OCI-LY7 (cell line): ENCODE measurements around the gene VPS8. TPM values are rescaled to one million over a fixed set of nuclear protein-coding genes. Genes with fewer than 3 reads are reported as not detected.

Experiments used
- BruUV-seq: library from RNA; stranded (reverse); fragments of 400-500 nt; replicated peaks from 2 replicates; lab custom pipeline; 2021; lab: Mats Ljungman, UMichigan
- CTCF ChIA-PET: fragments of 300-600 bp; sonication (Branson Sonifier 250); formaldehyde crosslinking; loops from one replicate; lab custom pipeline; 2022; ENCODE audit warnings: antibody characterized with exemption; ENCODE audit not compliant: unreplicated experiment; lab: Charles Lee
- POLR2A ChIA-PET: fragments of 300-600 bp; sonication (Branson Sonifier 250); formaldehyde crosslinking; loops from one replicate; lab custom pipeline; 2022; ENCODE audit warnings: antibody characterized with exemption; lab: Charles Lee
- DNase-seq: peaks from one replicate; pipeline ENCODE4 v3.0.0-alpha.2; 2015; ENCODE audit warnings: low spot score
- H2AFZ ChIP-seq: fragments of 200-600 bp; sonication (generic), shearing (Covaris generic); 2 replicates; pipeline ENCODE4 v1.6.1; 2014; ENCODE audit warnings: mild to moderate bottlenecking, antibody characterized with exemption, low read length, moderate library complexity
- H3K27ac ChIP-seq: fragments of 200-600 bp; sonication (generic); 2 replicates; pipeline ENCODE4 v1.5.1; 2014; ENCODE audit warnings: mixed run types, low read depth, mild to moderate bottlenecking, moderate library complexity, low read length, inconsistent platforms; ENCODE audit not compliant: poor library complexity, severe bottlenecking
- H3K36me3 ChIP-seq: fragments of 200-600 bp; sonication (generic); 2 replicates; pipeline ENCODE4 v1.6.1; 2014; ENCODE audit warnings: mild to moderate bottlenecking, antibody characterized with exemption, low read length, moderate library complexity, mixed read lengths; ENCODE audit not compliant: insufficient read depth
- H3K4me1 ChIP-seq: fragments of 200-600 bp; sonication (generic); 2 replicates; pipeline ENCODE4 v1.5.1; 2014; ENCODE audit warnings: mild to moderate bottlenecking, low read length; ENCODE audit not compliant: insufficient read depth, poor library complexity, severe bottlenecking
- H3K4me2 ChIP-seq: fragments of 200-600 bp; sonication (generic); 2 replicates; pipeline ENCODE4 v1.6.1; 2014; ENCODE audit warnings: mild to moderate bottlenecking, low read length
- H3K4me3 ChIP-seq: fragments of 200-600 bp; sonication (generic); 2 replicates; pipeline ENCODE4 v1.5.1; 2014; ENCODE audit warnings: mild to moderate bottlenecking, low read depth, low read length; ENCODE audit not compliant: poor library complexity, severe bottlenecking
- H3K79me2 ChIP-seq: fragments of 200-600 bp; sonication (generic); 2 replicates; pipeline ENCODE4 v1.6.1; 2016; ENCODE audit warnings: low read depth, mild to moderate bottlenecking, low read length, moderate library complexity, mixed read lengths; ENCODE audit not compliant: insufficient read depth
- H3K9me2 ChIP-seq: fragments of 200-600 bp; sonication (generic); 2 replicates; pipeline ENCODE4 v1.6.1; 2016; ENCODE audit warnings: mild to moderate bottlenecking, low read length, mixed read lengths; ENCODE audit not compliant: insufficient read depth
- H3K9me3 ChIP-seq: fragments of 200-600 bp; sonication (generic); 2 replicates; pipeline ENCODE4 v1.6.1; 2014; ENCODE audit warnings: mild to moderate bottlenecking, mixed run types, low read length, mixed read lengths
- H4K20me1 ChIP-seq: fragments of 200-600 bp; sonication (generic); 2 replicates; pipeline ENCODE4 v1.6.1; 2014; ENCODE audit warnings: mild to moderate bottlenecking, antibody characterized with exemption, low read length, moderate library complexity, mixed read lengths; ENCODE audit not compliant: insufficient read depth
- EZH2phosphoT487 ChIP-seq: fragments of 200-600 bp; sonication (generic); IDR thresholded peaks from 2 replicates; pipeline ENCODE4 v1.6.1; 2018; ENCODE audit warnings: low read depth, borderline replicate concordance, mild to moderate bottlenecking, mixed run types, antibody characterized with exemption, low read length, moderate library complexity, mixed read lengths
- intact Hi-C: fragments of 100-400 bp; cut with micrococcal nuclease; formaldehyde crosslinking; loops from one replicate; pipeline ENCODE4 v1.10.0; 2022; ENCODE audit not compliant: unreplicated experiment
- total RNA-seq, 2 experiments: library from RNA; depleted of rRNA in 1 of 2; stranded (reverse); fragments of >200 nt in 1 of 2; shearing (Covaris generic) in 1 of 2; gene quantifications; 2 replicates each; pipeline ENCODE4 v1.2.3, GENCODE V29; 2014 to 2022
- TF ChIP-seq, protein P1 (sequence below): fragments of 200-600 bp; sonication (generic); conservative IDR thresholded peaks from 2 replicates; pipeline ENCODE4 v1.5.1; 2014; ENCODE audit warnings: mild to moderate bottlenecking, antibody characterized with exemption, low read length, moderate library complexity, mixed read lengths

The VPS8 gene
- total RNA-seq, 2 experiments from 2014 or later, result 33.5 to 44.9 TPM

DNA sequence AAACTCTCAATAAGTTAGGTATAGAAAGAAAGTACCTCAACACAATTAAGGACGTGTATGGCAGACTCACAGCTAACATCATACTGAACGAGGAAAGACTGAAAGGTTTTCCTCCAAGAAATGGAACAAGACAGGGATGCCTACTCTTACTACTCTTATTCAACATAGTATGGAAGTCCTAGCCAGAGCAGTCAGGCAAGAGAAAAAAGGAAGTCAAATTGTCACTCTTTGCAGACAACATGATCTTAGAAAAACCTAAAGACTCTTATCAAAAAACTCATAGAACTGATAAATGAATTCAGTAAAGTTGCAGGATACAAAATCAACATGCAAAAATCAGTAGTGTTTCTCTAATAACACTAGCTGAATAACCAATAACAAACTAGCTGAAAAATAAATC is 244.9 kb downstream of the VPS8 start:
- H3K4me1 ChIP-seq, result no peaks in the 10 kb centered on the region
- no TSS peak for BruUV-seq
- ChIA-PET POLR2A (interaction anchor here (0.7 kb wide), 2 partner anchors 37 to 116 kb away, joined by 3 read pairs; no protein-coding TSS in a partner anchor), CTCF (no interaction called here)
- intact Hi-C loops, result no loop called here
- peaks cover 21% of the 10 kb centered on the region for H3K36me3 ChIP-seq
- no peak overlapping the region for H3K27ac ChIP-seq
- no peaks in the 10 kb centered on the region for H3K9me2 ChIP-seq
- H3K9me3 ChIP-seq, result 0 out of 2 replicates have a peak, but pooled peaks cover 3% of the 10 kb centered on the region
- no peak for DNase-seq
- no peaks in the 10 kb centered on the region for H4K20me1 ChIP-seq
- no peaks in the 10 kb centered on the region for H3K79me2 ChIP-seq
- TF ChIP-seq, protein P1, sequence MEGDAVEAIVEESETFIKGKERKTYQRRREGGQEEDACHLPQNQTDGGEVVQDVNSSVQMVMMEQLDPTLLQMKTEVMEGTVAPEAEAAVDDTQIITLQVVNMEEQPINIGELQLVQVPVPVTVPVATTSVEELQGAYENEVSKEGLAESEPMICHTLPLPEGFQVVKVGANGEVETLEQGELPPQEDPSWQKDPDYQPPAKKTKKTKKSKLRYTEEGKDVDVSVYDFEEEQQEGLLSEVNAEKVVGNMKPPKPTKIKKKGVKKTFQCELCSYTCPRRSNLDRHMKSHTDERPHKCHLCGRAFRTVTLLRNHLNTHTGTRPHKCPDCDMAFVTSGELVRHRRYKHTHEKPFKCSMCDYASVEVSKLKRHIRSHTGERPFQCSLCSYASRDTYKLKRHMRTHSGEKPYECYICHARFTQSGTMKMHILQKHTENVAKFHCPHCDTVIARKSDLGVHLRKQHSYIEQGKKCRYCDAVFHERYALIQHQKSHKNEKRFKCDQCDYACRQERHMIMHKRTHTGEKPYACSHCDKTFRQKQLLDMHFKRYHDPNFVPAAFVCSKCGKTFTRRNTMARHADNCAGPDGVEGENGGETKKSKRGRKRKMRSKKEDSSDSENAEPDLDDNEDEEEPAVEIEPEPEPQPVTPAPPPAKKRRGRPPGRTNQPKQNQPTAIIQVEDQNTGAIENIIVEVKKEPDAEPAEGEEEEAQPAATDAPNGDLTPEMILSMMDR, result no peak
- TF ChIP-seq EZH2phosphoT487, result no peak
- H3K4me3 ChIP-seq, result no peak overlapping the region
- H3K4me2 ChIP-seq, result no peak overlapping the region
- H2AFZ ChIP-seq, result no peak overlapping the region

DNA sequence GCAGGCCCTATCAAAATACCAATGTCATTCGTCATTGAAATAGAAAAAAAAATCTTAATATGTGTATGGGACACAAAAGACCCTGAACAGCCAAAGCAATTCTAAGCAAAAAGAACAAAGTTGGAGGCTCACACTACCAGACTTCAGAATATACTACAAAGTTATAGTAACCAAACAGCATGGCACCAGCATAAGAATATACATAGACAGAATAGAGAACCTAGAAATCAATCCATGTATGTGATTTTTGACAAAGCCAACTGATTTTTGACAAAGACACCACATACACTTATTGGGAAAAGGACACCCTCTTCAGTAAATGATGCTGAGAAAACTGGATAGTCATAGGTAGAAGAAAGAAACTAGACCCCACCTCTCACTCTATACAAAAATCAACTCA is 245.9 kb downstream of the VPS8 start:
- POLR2A ChIA-PET, result interaction anchor here (0.6 kb wide), 1 partner anchor 1252 kb away, joined by 4 read pairs; no protein-coding TSS in a partner anchor
- intact Hi-C loops, result no loop called here
- Histone ChIP-seq H3K4me3 (no peak overlapping the region), H3K79me2 (no peaks in the 10 kb centered on the region), H3K27ac (no peak overlapping the region), H3K9me3 (0 out of 2 replicates have a peak, but pooled peaks cover 3% of the 10 kb centered on the region), H2AFZ (no peak overlapping the region), H3K9me2 (no peaks in the 10 kb centered on the region), H3K36me3 (peaks cover 17% of the 10 kb centered on the region), H3K4me2 (no peak overlapping the region), H3K4me1 (no peaks in the 10 kb centered on the region), H4K20me1 (no peaks in the 10 kb centered on the region)
- CTCF ChIA-PET, result no interaction called here
- TF ChIP-seq EZH2phosphoT487, result no peak
- TF ChIP-seq, protein P1, result no peak
- DNase-seq, result no peak
- BruUV-seq, result no TSS peak

DNA sequence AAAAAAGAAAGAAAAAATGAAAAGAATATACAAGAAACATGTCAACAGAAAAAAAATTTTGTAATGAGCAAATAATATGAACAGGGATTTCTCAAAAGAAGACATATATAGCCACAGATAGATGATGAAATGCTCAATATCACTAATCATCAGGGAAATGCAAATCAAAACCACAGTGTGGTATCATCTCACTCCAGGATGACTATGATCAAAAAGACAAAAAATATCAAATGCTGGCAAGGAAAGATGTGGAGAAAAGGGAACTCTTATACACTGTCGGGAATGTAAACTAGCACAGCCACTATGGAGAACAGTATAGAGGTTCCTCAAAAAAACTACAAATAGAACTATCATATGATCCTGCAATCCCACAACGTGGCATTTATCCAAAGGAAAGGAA is 246.8 kb downstream of the VPS8 start:
- Histone ChIP-seq H3K36me3 (peaks cover 9% of the 10 kb centered on the region; the same call in 1 of the 2 replicates), H3K79me2 (no peaks in the 10 kb centered on the region), H3K4me1 (no peaks in the 10 kb centered on the region), H3K9me2 (no peaks in the 10 kb centered on the region), H3K27ac (no peak overlapping the region), H2AFZ (no peak overlapping the region), H3K4me2 (no peak overlapping the region), H3K9me3 (0 out of 2 replicates have a peak, but pooled peaks cover 3% of the 10 kb centered on the region), H4K20me1 (no peaks in the 10 kb centered on the region), H3K4me3 (no peak overlapping the region)
- DNase-seq, result no peak
- TF ChIP-seq, protein P1, result no peak
- TF ChIP-seq EZH2phosphoT487, result no peak
- ChIA-PET POLR2A (interaction anchor here (0.7 kb wide), 1 partner anchor 27 kb away, joined by 3 read pairs; no protein-coding TSS in a partner anchor), CTCF (no interaction called here)
- intact Hi-C loops, result no loop called here
- no TSS peak for BruUV-seq
